GM18867 (cell line): ENCODE data around the gene IGSF22.
"Not testable (repeated sequence)": the region's sequence is repeated elsewhere in the genome, so short reads cannot be mapped to it uniquely, and the experiment has no call there.

ENCODE experiments used
- ATAC-seq: cut with Tn5 transposase; IDR thresholded peaks from one replicate; pipeline ENCODE4 v1.9.1; 2021; ENCODE audit warnings: mild to moderate bottlenecking, moderate library complexity; ENCODE audit not compliant: unreplicated experiment

The IGSF22 gene

DNA sequence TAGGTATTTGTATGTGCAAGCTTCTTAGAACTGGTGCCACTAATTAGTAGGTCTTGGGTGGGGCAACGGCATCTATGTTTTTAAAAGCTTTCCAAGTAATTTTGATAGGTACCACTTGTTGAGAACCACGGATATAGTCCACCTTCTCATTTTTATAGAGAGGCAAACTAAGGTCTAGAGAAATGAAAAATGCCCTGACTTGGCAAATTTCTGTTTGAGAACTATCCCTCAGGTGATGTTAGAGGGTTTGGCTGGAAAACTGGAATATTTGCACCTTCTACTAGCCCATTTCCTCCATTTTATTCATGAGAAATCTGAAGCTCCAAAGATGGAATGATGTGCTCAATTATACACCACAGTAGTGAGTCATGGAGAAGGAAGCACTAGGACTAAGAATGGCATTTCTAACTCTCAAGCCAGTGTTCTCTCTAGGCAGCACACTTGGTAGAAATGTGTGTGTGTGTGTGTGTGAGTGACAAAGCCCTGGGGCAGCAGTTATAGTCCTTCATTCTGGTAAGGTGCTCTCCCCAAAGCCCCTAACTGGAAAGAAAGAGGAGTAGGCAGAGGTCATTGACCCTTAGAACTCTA, 29.3 kb downstream of the IGSF22 start:
- no peak for ATAC-seq

DNA sequence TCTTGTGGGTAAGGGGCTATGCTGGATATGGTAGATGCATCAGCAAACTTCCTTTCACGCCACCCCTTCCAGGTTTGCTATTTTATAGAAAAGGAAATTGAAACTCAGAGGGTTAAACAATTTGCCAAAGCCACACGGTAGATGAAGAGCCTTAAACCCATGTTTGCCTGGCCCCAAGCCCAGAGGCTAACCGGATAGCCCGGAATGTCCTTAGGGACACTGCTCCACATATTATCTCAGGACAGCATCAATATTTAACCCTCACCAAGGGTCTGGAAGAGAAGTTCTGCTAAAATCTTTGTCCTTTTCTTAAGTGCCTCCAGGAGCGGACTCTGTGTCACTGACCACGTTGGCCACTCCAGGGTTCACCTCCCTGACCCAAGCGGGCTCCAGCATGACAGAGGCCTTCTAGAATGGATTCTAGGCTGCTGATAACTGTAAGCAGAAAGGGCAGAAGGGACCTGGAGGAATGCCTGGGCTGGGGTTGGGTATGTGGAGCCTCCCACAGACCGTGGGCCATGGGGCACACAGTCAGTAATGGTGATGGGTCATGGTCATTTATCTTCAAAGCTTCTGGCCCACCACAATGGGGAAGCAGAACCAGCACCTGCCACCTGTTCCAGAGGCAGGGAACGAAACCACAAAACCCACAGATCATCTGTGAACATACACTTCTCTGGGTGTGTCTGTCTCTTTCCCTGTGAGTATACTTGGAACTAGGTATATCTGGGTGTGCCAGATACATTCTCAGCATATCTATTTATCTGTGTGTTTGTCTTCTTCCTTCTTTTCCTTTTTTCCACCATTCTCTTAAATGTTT, 32.8 kb downstream of the IGSF22 start:
- ATAC-seq, result no peak

- not testable (repeated sequence) for ATAC-seq
Observed at GRCh38 chr11:18691467-18692140, 34.4 kb downstream of the IGSF22 start.

GRCh38 chr11:18684267-18684666, 41.7 kb downstream of the IGSF22 start:
- no peak for ATAC-seq

GRCh38 chr11:18682466-18682865, 43.5 kb downstream of the IGSF22 start:
- ATAC-seq, result no peak

DNA sequence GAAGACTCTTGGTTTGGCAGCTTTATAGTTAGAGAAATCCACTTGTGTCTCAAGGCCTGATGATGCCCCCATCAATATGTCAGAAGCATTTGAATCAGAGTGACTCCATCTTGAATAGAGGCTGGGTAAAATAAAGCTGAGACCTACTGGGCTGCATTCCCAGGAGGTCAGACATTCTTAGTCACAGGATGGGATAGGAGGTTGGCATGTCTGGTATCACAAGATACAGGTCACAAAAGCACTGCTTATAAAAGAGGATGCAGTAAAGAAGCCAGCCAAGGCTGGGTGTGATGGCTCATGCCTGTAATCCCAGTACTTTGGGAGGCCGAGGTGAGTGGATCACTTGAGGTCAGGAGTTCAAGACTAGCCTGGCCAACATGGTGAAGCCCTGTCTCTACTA, 44.0 kb downstream of the IGSF22 start:
- not testable (repeated sequence) for ATAC-seq

DNA sequence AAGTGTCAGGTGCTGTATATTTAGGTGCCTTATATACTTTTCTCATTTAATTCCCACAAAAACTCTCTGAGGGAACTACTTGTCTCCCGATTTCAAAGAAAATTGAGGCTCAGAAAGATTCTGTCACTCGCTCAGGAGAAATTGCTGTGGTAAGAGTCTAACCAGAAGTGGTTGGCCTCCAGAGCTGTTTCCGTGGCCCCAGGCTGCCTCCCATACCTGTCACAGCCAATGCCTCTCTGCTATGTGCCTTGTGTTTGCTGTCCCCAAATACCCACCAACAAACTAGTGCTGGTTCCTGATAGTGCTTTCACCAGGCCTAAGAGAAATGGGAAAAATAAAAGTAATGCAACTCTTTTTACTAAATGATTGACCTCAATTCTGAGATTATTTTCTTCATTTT, 48.4 kb downstream of the IGSF22 start:
- ATAC-seq, result no peak

- ATAC-seq, result no peak
Observed at GRCh38 chr11:18676803-18677202, 49.2 kb downstream of the IGSF22 start.

DNA sequence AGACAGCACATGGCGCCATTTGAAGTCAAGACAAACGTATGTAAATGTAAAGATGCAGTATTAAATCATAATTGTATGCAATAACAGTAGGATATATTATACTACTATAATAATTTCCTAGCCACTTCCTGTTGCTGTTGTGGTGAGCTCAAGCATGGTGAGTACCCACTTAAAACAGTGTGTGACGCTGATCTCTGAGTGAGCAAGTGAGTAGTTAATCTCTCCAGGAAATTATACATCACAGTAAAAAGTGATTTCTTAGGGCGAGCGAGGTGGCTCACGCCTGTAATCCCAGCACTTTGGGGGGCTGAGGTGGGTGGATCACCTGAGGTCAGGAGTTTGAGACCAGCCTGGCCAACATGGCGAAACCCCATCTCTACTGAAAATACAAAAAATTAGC, 53.8 kb downstream of the IGSF22 start:
- not testable (repeated sequence) for ATAC-seq

- no peak for ATAC-seq
Observed at GRCh38 chr11:18671246-18671645, 54.7 kb downstream of the IGSF22 start.

DNA sequence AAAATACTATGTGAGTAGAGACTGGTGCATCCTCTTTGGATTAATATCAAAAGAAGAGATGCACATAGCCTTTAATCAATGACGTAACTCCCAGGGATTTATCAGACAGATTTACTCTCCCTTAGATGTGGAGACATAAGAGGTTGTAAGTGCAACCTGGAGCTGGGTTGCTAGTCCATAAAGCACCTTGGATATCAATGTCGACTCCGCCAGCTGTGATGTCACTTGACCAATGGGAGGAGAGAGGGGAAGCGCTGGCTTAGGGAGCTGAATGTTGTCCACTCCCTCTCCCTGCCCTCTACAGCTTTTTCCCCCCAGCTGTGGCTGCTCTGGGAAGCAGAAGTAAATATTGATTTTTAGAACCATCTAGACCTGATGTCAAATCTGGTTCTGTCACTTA, 56.3 kb downstream of the IGSF22 start:
- ATAC-seq, result no peak

DNA sequence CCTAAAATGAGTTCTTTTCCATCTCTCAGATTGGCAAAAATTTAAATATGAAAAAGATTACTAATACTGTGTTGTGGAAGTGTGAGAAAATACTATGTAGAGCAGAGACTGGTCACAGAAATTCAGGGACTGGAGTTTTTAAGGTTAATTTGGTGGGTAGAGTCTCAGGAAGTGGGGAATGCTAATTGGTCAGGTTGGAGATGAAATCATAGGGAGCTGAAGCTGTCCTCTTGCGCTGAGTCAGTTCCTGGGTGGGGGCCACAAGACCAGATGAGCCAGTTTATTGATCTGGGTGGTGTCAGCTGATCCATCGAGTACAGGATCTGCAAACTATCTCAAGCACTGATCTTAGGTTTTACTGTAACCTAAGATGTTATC, 56.8 kb downstream of the IGSF22 start:
- ATAC-seq, result no peak

DNA sequence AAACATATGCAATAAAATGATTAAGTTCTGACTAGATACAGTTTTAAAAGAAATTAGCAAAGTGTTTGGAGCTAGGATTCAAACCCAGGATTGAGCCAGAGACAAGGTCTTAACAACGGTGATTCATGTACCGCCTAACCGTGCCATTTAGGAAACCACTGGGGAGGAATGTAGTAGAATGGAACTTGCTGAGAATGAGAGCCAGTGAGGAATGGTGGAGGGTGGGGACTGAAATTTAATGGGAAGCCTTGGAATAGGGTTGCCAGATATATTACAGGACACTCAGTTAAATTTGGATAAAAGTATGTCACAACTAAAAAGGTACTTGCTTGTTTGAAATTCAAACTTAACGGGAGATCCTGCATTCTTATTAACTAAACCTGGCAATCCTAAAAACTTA, 57.9 kb downstream of the IGSF22 start:
- no peak for ATAC-seq

DNA sequence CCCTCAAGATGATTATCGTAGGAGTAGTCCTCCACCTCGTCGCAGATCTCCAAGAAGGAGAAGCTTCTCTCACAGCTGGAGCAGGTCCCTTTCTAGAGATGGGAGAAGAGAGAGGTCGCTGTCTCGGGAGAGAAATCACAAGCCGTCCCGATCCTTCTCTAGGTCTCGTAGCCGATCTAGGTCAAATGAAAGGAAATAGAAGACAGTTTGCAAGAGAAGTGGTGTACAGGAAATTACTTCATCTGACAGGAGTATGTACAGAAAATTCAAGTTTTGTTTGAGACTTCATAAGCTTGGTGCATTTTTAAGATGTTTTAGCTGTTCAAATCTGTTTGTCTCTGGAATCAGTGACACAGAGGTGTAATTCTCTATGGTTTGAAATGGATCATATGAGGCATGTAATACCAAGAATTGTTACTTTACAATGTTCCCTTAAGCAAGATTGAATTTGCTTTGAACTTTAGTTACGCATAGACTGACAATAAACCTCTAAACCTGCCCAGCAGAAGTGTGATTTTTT, 60.6 kb downstream of the IGSF22 start:
- ATAC-seq, result not testable (repeated sequence)

GRCh38 chr11:18657673-18658072, 68.3 kb downstream of the IGSF22 start:
- ATAC-seq, result no peak
